ENCODE results near the gene SLC15A5.

SLC15A5 gene

GRCh38 chr12:16307856-16308475, 30.5 kb upstream of the SLC15A5 start:
- TF ChIP-seq ZFX (IDR thresholded peaks at IDR 0.05), result no peak
- TF ChIP-seq CTCF (conservative IDR thresholded peaks at IDR 0.05), result no peak
- no peak overlapping the region for H3K27ac ChIP-seq

GRCh38 chr12:16303939-16304338, 26.5 kb upstream of the SLC15A5 start:
- no peak overlapping the region for H3K27ac ChIP-seq
- TF ChIP-seq CTCF (conservative IDR thresholded peaks at IDR 0.05) (no peak), ZFX (IDR thresholded peaks at IDR 0.05) (no peak)

- H3K27ac ChIP-seq, result no peak overlapping the region
- no peak for TF ChIP-seq ZFX (IDR thresholded peaks at IDR 0.05)
- no peak for TF ChIP-seq CTCF (conservative IDR thresholded peaks at IDR 0.05)
Observed at GRCh38 chr12:16300736-16301135, 23.3 kb upstream of the SLC15A5 start.

- H3K27ac ChIP-seq, result no peak overlapping the region
- TF ChIP-seq CTCF (conservative IDR thresholded peaks at IDR 0.05), result no peak
- TF ChIP-seq ZFX (IDR thresholded peaks at IDR 0.05), result no peak
Observed at GRCh38 chr12:16300122-16300521, 22.6 kb upstream of the SLC15A5 start.

GRCh38 chr12:16299403-16299802, 21.9 kb upstream of the SLC15A5 start:
- TF ChIP-seq ZFX (IDR thresholded peaks at IDR 0.05) (no peak), CTCF (conservative IDR thresholded peaks at IDR 0.05) (no peak)
- no peak overlapping the region for H3K27ac ChIP-seq

GRCh38 chr12:16297521-16297920, 20.0 kb upstream of the SLC15A5 start:
- no peak overlapping the region for H3K27ac ChIP-seq
- TF ChIP-seq ZFX (IDR thresholded peaks at IDR 0.05), result no peak
- no peak for TF ChIP-seq CTCF (conservative IDR thresholded peaks at IDR 0.05)

- TF ChIP-seq CTCF (conservative IDR thresholded peaks at IDR 0.05), result no peak
- no peak for TF ChIP-seq ZFX (IDR thresholded peaks at IDR 0.05)
- H3K27ac ChIP-seq, result no peak overlapping the region
Observed at GRCh38 chr12:16294376-16294956, 17.0 kb upstream of the SLC15A5 start.
